HCT116 (cell line): ENCODE measurements around the gene RAB21. TPM values are rescaled to one million over a fixed set of nuclear protein-coding genes. Genes with fewer than 3 reads are reported as not detected.

Source experiments
- ATAC-seq: fragments of 200-7000 bp; cut with Tn5 transposase; 2 replicates; pipeline ENCODE4 v1.9.1; 2020; ENCODE audit warnings: mild to moderate bottlenecking, moderate library complexity
- BruUV-seq: library from RNA; stranded (reverse); fragments of 400-500 nt; replicated peaks from 2 replicates; lab custom pipeline; 2021; lab: Mats Ljungman, UMichigan
- CTCF ChIA-PET: fragments of 300-600 bp; sonication (Branson Sonifier 250); formaldehyde crosslinking; loops from one replicate; lab custom pipeline; 2021; ENCODE audit warnings: antibody characterized with exemption; lab: Charles Lee
- POLR2A ChIA-PET: fragments of 300-600, 350-600 bp; sonication (Branson Sonifier 250); formaldehyde crosslinking; loops from one replicate; lab custom pipeline; 2021; ENCODE audit warnings: antibody characterized with exemption; lab: Charles Lee
- RAD21 ChIA-PET, 2 experiments: fragments of 300-600 bp; sonication (Branson Sonifier 250); formaldehyde crosslinking; loops; one replicate each; lab custom pipeline; 2023; ENCODE audit warnings: low total read pairs in 2 of 2; ENCODE audit not compliant: uncharacterized antibody in 2 of 2, unreplicated experiment in 2 of 2, low non-redundant PET in 1 of 2; lab: Charles Lee
- DNase-seq: peaks from one replicate; pipeline ENCODE4 v3.0.0-alpha.2; 2010; ENCODE audit warnings: low read depth, low spot score
- H2AFZ ChIP-seq: fragments of 200-600 bp; shearing (Covaris generic), sonication (generic); 2 replicates; pipeline ENCODE4 v1.6.1; 2017; ENCODE audit warnings: low read depth, mixed run types, mixed read lengths, antibody characterized with exemption, low read length; ENCODE audit not compliant: poor library complexity, severe bottlenecking
- H3K27ac ChIP-seq: 2 replicates; pipeline ENCODE4 v1.5.1; 2012; ENCODE audit warnings: low read depth, low read length
- H3K27me3 ChIP-seq: fragments of 200-600 bp; sonication (generic); 2 replicates; pipeline ENCODE4 v1.6.1; 2016; ENCODE audit warnings: mixed run types, low read length, mixed read lengths; ENCODE audit not compliant: insufficient read depth
- H3K36me3 ChIP-seq, 2 experiments: fragments of 200-500 bp in 1 of 2; fragments of 200-600 bp in 1 of 2; sonication (Bioruptor generic) in 1 of 2; sonication (generic) in 1 of 2; 2 replicates each; pipeline versions ENCODE4 v1.5.1 to v1.6.1; 2014 to 2016; ENCODE audit warnings: low read length in 2 of 2, inconsistent platforms in 1 of 2, mixed read lengths in 1 of 2, mixed run types in 1 of 2; ENCODE audit not compliant: insufficient read depth in 2 of 2, control insufficient read depth in 1 of 2
- H3K4me1 ChIP-seq, 2 experiments: fragments of 200-600 bp in 1 of 2; sonication (generic) in 1 of 2; 2 replicates each; pipeline versions ENCODE4 v1.5.1 to v1.6.1; 2012 to 2017; ENCODE audit warnings: low read length in 2 of 2, inconsistent platforms in 1 of 2, mild to moderate bottlenecking in 1 of 2, mixed read lengths in 1 of 2, mixed run types in 1 of 2, moderate library complexity in 1 of 2; ENCODE audit not compliant: insufficient read depth in 2 of 2, control insufficient read depth in 1 of 2
- H3K4me2 ChIP-seq: fragments of 200-600 bp; sonication (generic); 2 replicates; pipeline ENCODE4 v1.6.1; 2017; ENCODE audit warnings: mixed run types, low read length, mixed read lengths
- H3K4me3 ChIP-seq, 2 experiments: fragments of 200-600 bp in 1 of 2; sonication (generic) in 1 of 2; replicated peaks in 1 of 2; 2 replicates each; pipeline ENCODE4 v1.5.1; 2011 to 2016; ENCODE audit warnings: low read length in 2 of 2, control low read depth in 1 of 2, low read depth in 1 of 2, mild to moderate bottlenecking in 1 of 2, mixed read lengths in 1 of 2, mixed run types in 1 of 2
- H3K79me2 ChIP-seq: fragments of 200-600 bp; sonication (generic); 2 replicates; pipeline ENCODE4 v1.6.1; 2017; ENCODE audit warnings: mild to moderate bottlenecking, mixed run types, low read length, moderate library complexity, mixed read lengths; ENCODE audit not compliant: insufficient read depth
- H3K9ac ChIP-seq: fragments of 200-600 bp; sonication (generic); 2 replicates; pipeline ENCODE4 v1.6.1; 2016; ENCODE audit warnings: low read length, mixed read lengths
- H3K9me2 ChIP-seq: fragments of 200-600 bp; sonication (generic), shearing (Covaris generic); 2 replicates; pipeline ENCODE4 v1.6.1; 2017; ENCODE audit warnings: mixed run types, mild to moderate bottlenecking, moderate library complexity; ENCODE audit not compliant: insufficient read depth
- H3K9me3 ChIP-seq, 2 experiments: fragments of 200-500 bp in 1 of 2; fragments of 200-600 bp in 1 of 2; sonication (Bioruptor generic) in 1 of 2; sonication (generic) in 1 of 2; 2 replicates each; pipeline ENCODE4 v1.6.1; 2014 to 2017; ENCODE audit warnings: low read length in 2 of 2, mixed read lengths in 2 of 2, inconsistent platforms in 1 of 2, low read depth in 1 of 2, mild to moderate bottlenecking in 1 of 2, mixed run types in 1 of 2, moderate library complexity in 1 of 2; ENCODE audit not compliant: control insufficient read depth in 1 of 2, insufficient read depth in 1 of 2
- H4K20me1 ChIP-seq: fragments of 200-600 bp; sonication (generic), shearing (Covaris generic); 2 replicates; pipeline ENCODE4 v1.6.1; 2017; ENCODE audit warnings: mixed run types, mild to moderate bottlenecking, moderate library complexity; ENCODE audit not compliant: insufficient read depth
- ATF3 ChIP-seq: IDR thresholded peaks from 2 replicates; pipeline ENCODE4 v1.6.1; 2012
- CBX3 ChIP-seq: IDR thresholded peaks from 2 replicates; pipeline ENCODE4 v1.6.1; 2012; ENCODE audit warnings: low read depth
- CEBPB ChIP-seq: IDR thresholded peaks from 2 replicates; pipeline ENCODE4 v1.6.1; 2012; ENCODE audit warnings: low read depth
- CTCF ChIP-seq, 3 experiments: fragments of 200-600 bp in 1 of 3; sonication (generic) in 1 of 3; IDR thresholded peaks in 2 of 3; conservative IDR thresholded peaks in 1 of 3; 2 replicates each; pipeline ENCODE4 v1.5.1; 2012 to 2017; ENCODE audit warnings: low read depth in 2 of 3, low read length in 2 of 3, antibody characterized with exemption in 1 of 3, borderline replicate concordance in 1 of 3, control low read depth in 1 of 3, mild to moderate bottlenecking in 1 of 3, mixed read lengths in 1 of 3, mixed run types in 1 of 3, moderate library complexity in 1 of 3; ENCODE audit not compliant: insufficient read depth in 1 of 3
- EGR1 ChIP-seq: IDR thresholded peaks from 2 replicates; pipeline ENCODE4 v1.6.1; 2012; ENCODE audit warnings: low read depth
- ELF1 ChIP-seq: IDR thresholded peaks from 2 replicates; pipeline ENCODE4 v1.6.1; 2012; ENCODE audit warnings: low read depth, borderline replicate concordance
- FOSL1 ChIP-seq: IDR thresholded peaks from 2 replicates; pipeline ENCODE4 v1.6.1; 2012; ENCODE audit warnings: low read depth
- JUND ChIP-seq: IDR thresholded peaks from 2 replicates; pipeline ENCODE4 v1.6.1; 2012
- MAX ChIP-seq: IDR thresholded peaks from 2 replicates; pipeline ENCODE4 v1.6.1; 2012
- RAD21 ChIP-seq: IDR thresholded peaks from 2 replicates; pipeline ENCODE4 v1.6.1; 2012; ENCODE audit warnings: low read depth, mild to moderate bottlenecking
- SIN3A ChIP-seq: IDR thresholded peaks from 2 replicates; pipeline ENCODE4 v1.6.1; 2012; ENCODE audit warnings: low read depth
- SP1 ChIP-seq: IDR thresholded peaks from 2 replicates; pipeline ENCODE4 v1.6.1; 2012; ENCODE audit warnings: low read depth
- TCF7L2 ChIP-seq: IDR thresholded peaks from 2 replicates; pipeline ENCODE4 v1.7.0; 2011; ENCODE audit warnings: borderline replicate concordance, inconsistent platforms; ENCODE audit not compliant: insufficient read depth, insufficient read length; ENCODE audit errors: extremely low read depth
- ZNF274 ChIP-seq: fragments of 200-500 bp; sonication (Bioruptor generic); IDR thresholded peaks from 2 replicates; pipeline ENCODE4 v1.6.1; 2014; ENCODE audit warnings: mild to moderate bottlenecking, low read depth, low read length, inconsistent platforms
- intact Hi-C: fragments of 100-400 bp; cut with micrococcal nuclease; formaldehyde crosslinking; loops from 2 replicates; pipeline ENCODE4 v1.10.0; 2022
- total RNA-seq: library from RNA; stranded (reverse); gene quantifications from one replicate; pipeline ENCODE4 v1.2.1, GENCODE V29; 2021; ENCODE audit not compliant: unreplicated experiment

Gene RAB21
- total RNA-seq, 1 experiment from 2014 or later = 57.1 TPM

GRCh38 chr12:71718611-71719010 lies 36.1 kb upstream of the RAB21 start (continued):
- no peak for TF ChIP-seq SIN3A
- TF ChIP-seq TCF7L2 = no peak
- no peak for TF ChIP-seq CEBPB
- TF ChIP-seq RAD21 = no peak
- TF ChIP-seq FOSL1 = no peak
- TF ChIP-seq ATF3 = no peak
- no peak for TF ChIP-seq CTCF (IDR thresholded peaks at IDR 0.05 in 2 of 3, conservative IDR thresholded peaks at IDR 0.05 in 1 of 3; ENCODE audit: borderline replicate concordance in 1 of 3, insufficient read depth in 1 of 3, low read depth in 2 of 3, low read length in 2 of 3)
- no peak for TF ChIP-seq SP1
- TF ChIP-seq ZNF274 = no peak
- no peak for TF ChIP-seq EGR1
- TF ChIP-seq MAX = no peak
- TF ChIP-seq, all 23 proteins: peak for 0

GRCh38 chr12:71719647-71720370 lies 34.9 kb upstream of the RAB21 start:
- Histone ChIP-seq H2AFZ (no peak overlapping the region), H3K9me2 (no peaks in the 10 kb centered on the region), H3K79me2 (no peaks in the 10 kb centered on the region), H3K4me3 (no peak overlapping the region), H3K27ac (no peak overlapping the region; the same call in 1 of the 2 replicates), H4K20me1 (no peaks in the 10 kb centered on the region), H3K9ac (no peak overlapping the region), H3K27me3 (no peaks in the 10 kb centered on the region), H3K4me1 (peaks cover 0 to 16% of the 10 kb centered on the region in 2 experiments; a peak in 2 of 4 replicates), H3K36me3 (no peaks in the 10 kb centered on the region), H3K9me3 (no peaks in the 10 kb centered on the region), H3K4me2 (peak overlapping the region; percentile 20)
- ChIA-PET CTCF (interaction anchor here (1.0 kb wide), 1 partner anchor 27 kb away, joined by 3 read pairs; no protein-coding TSS in a partner anchor), RAD21 (no interaction called here), POLR2A (no interaction called here)
- no TSS peak for BruUV-seq
- TF ChIP-seq ZNF274 = no peak
- 0 out of 2 replicates have a peak, but pooled peaks have one; percentile 10 for TF ChIP-seq RAD21
- TF ChIP-seq JUND = peak; percentile 62
- TF ChIP-seq ATF3 = no peak
- no peak for TF ChIP-seq ELF1
- peak; percentile 51 for TF ChIP-seq SP1
- TF ChIP-seq MAX = no peak
- 0 out of 2 replicates have a peak, but pooled peaks have one; percentile 35 for TF ChIP-seq CBX3
- peak; percentile 65 for TF ChIP-seq FOSL1
- no peak for DNase-seq
- intact Hi-C loops = no loop called here
- ATAC-seq = peak; percentile 32; the same call in 1 of the 2 replicates
